Osteocyte (in vitro differentiated cells): ENCODE measurements around the gene FAM222B. TPM values are rescaled to one million over a fixed set of nuclear protein-coding genes. Genes with fewer than 3 reads are reported as not detected.

ENCODE experiments used
- DNase-seq: peaks from one replicate; pipeline ENCODE4 v3.0.0; 2021; ENCODE audit warnings: mixed read lengths; ENCODE audit not compliant: unreplicated experiment; ENCODE audit errors: extremely low spot score
- H3K27ac Mint-ChIP-seq: one replicate; pipeline ENCODE4 v1.8.0; 2021; ENCODE audit warnings: mild to moderate bottlenecking, mixed read lengths; ENCODE audit not compliant: unreplicated experiment
- H3K27me3 Mint-ChIP-seq: one replicate; pipeline ENCODE4 v1.8.0; 2021; ENCODE audit warnings: mixed read lengths; ENCODE audit not compliant: unreplicated experiment
- H3K36me3 Mint-ChIP-seq: one replicate; pipeline ENCODE4 v1.8.0; 2021; ENCODE audit warnings: mixed read lengths; ENCODE audit not compliant: unreplicated experiment
- H3K4me1 Mint-ChIP-seq: one replicate; pipeline ENCODE4 v1.8.0; 2021; ENCODE audit warnings: mixed read lengths; ENCODE audit not compliant: unreplicated experiment
- H3K4me3 Mint-ChIP-seq: one replicate; pipeline ENCODE4 v1.8.0; 2021; ENCODE audit warnings: mild to moderate bottlenecking, moderate library complexity, mixed read lengths; ENCODE audit not compliant: unreplicated experiment
- H3K9me3 Mint-ChIP-seq: one replicate; pipeline ENCODE4 v1.8.0; 2021; ENCODE audit warnings: mixed read lengths; ENCODE audit not compliant: unreplicated experiment
- CTCF ChIP-seq: fragments of 200-600 bp; sonication (generic); IDR thresholded peaks from 2 replicates; pipeline ENCODE4 v1.5.0; 2021; ENCODE audit warnings: antibody characterized with exemption, mild to moderate bottlenecking, moderate library complexity
- microRNA-seq: library from miRNA; unstranded; fragments of <30 nt; microRNA quantifications from one replicate; pipeline ENCODE4 v1.1.0, GENCODE V29; 2020; ENCODE audit not compliant: unreplicated experiment
- total RNA-seq: library from RNA; stranded (reverse); gene quantifications from 2 replicates; pipeline ENCODE4 v1.2.1, GENCODE V29; 2021

Gene FAM222B
- total RNA-seq, 1 donor from 2014 or later = 21.2 TPM

GRCh38 chr17:28707339-28707720 lies 135.3 kb downstream of the FAM222B start:
- Mint-ChIP-seq H3K4me1 (peaks cover 18% of the 10 kb centered on the region), H3K4me3 (no peak overlapping the region), H3K36me3 (peaks cover 9% of the 10 kb centered on the region), H3K27ac (no peak overlapping the region), H3K9me3 (no peaks in the 10 kb centered on the region), H3K27me3 (no peaks in the 10 kb centered on the region)
- no peak for DNase-seq
- no peak for TF ChIP-seq CTCF

- H3K9me3 Mint-ChIP-seq = no peaks in the 10 kb centered on the region
- TF ChIP-seq CTCF = no peak
- no peaks in the 10 kb centered on the region for H3K27me3 Mint-ChIP-seq
- H3K4me3 Mint-ChIP-seq = no peak overlapping the region
- no peak for DNase-seq
- no peak overlapping the region for H3K27ac Mint-ChIP-seq
- H3K36me3 Mint-ChIP-seq = peaks cover 12% of the 10 kb centered on the region
- H3K4me1 Mint-ChIP-seq = peaks cover 12% of the 10 kb centered on the region
Measured at GRCh38 chr17:28706471-28707338, 135.9 kb downstream of the FAM222B start.

Small RNA genes lying within 50 kb of the gene (microRNA-seq; reads per million reads assigned to microRNA genes)
- not detected for gene MIR451B

Other genes starting within 250 kb of the FAM222B start
- 15.2 and 15.6 TPM in 2 replicates for gene SPAG5, start 243.8 kb downstream of the FAM222B start, total RNA-seq
- 7.9 and 10.3 TPM in 2 replicates for gene RSKR, start 228.6 kb downstream of the FAM222B start, total RNA-seq
- 159 and 173 TPM in 2 replicates for gene BLTP2, start 197.6 kb downstream of the FAM222B start, total RNA-seq
- 71.0 and 73.0 TPM in 2 replicates for gene SDF2, start 180.9 kb downstream of the FAM222B start, total RNA-seq
- 91.2 and 92.0 TPM in 2 replicates for gene SUPT6H, start 180.6 kb downstream of the FAM222B start, total RNA-seq
- gene PROCA1, start 130.9 kb downstream of the FAM222B start, total RNA-seq = 2.1 and 3.0 TPM in 2 replicates
- 153 TPM in 2 replicates for gene RAB34, start 124.9 kb downstream of the FAM222B start, total RNA-seq
- gene RPL23A, start 122.8 kb downstream of the FAM222B start, total RNA-seq = 1,390 and 1,395 TPM in 2 replicates
- gene TLCD1, start 116.6 kb downstream of the FAM222B start, total RNA-seq = 3.8 and 5.8 TPM in 2 replicates
- gene NEK8, start 114.0 kb downstream of the FAM222B start, total RNA-seq = 8.5 and 9.9 TPM in 2 replicates
- 76.1 and 95.5 TPM in 2 replicates for gene TRAF4, start 98.8 kb downstream of the FAM222B start, total RNA-seq
- gene ERAL1, start 12.2 kb upstream of the FAM222B start, total RNA-seq = 38.3 and 38.5 TPM in 2 replicates
- 95.8 and 104 TPM in 2 replicates for gene FLOT2, start 54.9 kb upstream of the FAM222B start, total RNA-seq
- 10.7 and 12.4 TPM in 2 replicates for gene DHRS13, start 60.3 kb upstream of the FAM222B start, total RNA-seq
- gene PHF12, start 108.7 kb upstream of the FAM222B start, total RNA-seq = 50.3 and 52.8 TPM in 2 replicates
- not detected in 2 replicates for gene SEZ6, start 163.2 kb upstream of the FAM222B start, total RNA-seq
- gene PIPOX, start 200.4 kb upstream of the FAM222B start, total RNA-seq = 1.1 and 1.6 TPM in 2 replicates